GM12874 (cell line): ENCODE results near the gene BCL2L15.

Experiments used
- CTCF ChIP-seq: IDR thresholded peaks from 2 replicates; pipeline ENCODE4 v1.5.1; 2011; ENCODE audit warnings: low read depth, mild to moderate bottlenecking, control low read depth, low read length, moderate library complexity; ENCODE audit not compliant: insufficient read depth

BCL2L15 gene

GRCh38 chr1:113895098-113895497 lies 7.7 kb upstream of the BCL2L15 start:
- TF ChIP-seq CTCF: no peak

- TF ChIP-seq CTCF: no peak
Measured at GRCh38 chr1:113893267-113893666, 5.9 kb upstream of the BCL2L15 start.

GRCh38 chr1:113891631-113892220 lies 4.3 kb upstream of the BCL2L15 start:
- TF ChIP-seq CTCF: no peak

GRCh38 chr1:113890816-113891215 lies 3.4 kb upstream of the BCL2L15 start:
- TF ChIP-seq CTCF: no peak

- TF ChIP-seq CTCF: no peak
Measured at GRCh38 chr1:113886417-113887401, 672 bp downstream of the BCL2L15 start.

GRCh38 chr1:113881661-113882060 lies 5.7 kb downstream of the BCL2L15 start:
- no peak for TF ChIP-seq CTCF

GRCh38 chr1:113879739-113880038 lies 7.7 kb downstream of the BCL2L15 start:
- no peak for TF ChIP-seq CTCF
